Erythroblast (primary cell): Measurements from ENCODE around the gene ESRRB.

Source experiments
- GATA1 ChIP-seq: IDR thresholded peaks from 2 replicates; pipeline ENCODE4 v1.6.1; 2011; ENCODE audit warnings: low read depth, mild to moderate bottlenecking, control low read depth, low read length, moderate library complexity
- POLR2A ChIP-seq: IDR thresholded peaks from 2 replicates; pipeline ENCODE4 v1.6.1; 2011; ENCODE audit warnings: mild to moderate bottlenecking, low read length

DNA sequence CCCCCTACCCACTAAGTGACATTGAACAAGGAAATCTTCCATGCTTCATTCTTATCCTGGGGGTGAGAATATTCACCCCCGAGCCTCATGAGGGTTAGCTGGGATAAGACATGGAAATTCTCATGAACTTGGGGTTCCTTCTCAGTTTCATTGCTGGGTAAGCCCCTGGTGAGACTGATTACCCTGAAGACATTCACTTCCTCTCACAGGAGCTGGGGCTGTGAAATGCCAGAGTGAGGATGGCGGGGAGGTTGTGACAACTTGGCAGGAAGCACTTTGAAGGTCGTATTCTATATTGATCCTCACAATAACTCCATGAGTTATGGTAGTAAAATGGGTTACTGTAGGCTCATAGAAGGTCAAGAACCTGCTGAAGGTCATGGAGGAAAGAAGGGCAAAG, 43.5 kb downstream of the ESRRB start:
- TF ChIP-seq POLR2A (no peak), GATA1 (no peak)
